GM12878 (cell line): ENCODE data around the gene SIGLEC14. TPM values are rescaled to one million over a fixed set of nuclear protein-coding genes. Genes with fewer than 3 reads are reported as not detected.

ENCODE experiments used
- BCL11A ChIP-seq: IDR thresholded peaks from 2 replicates; pipeline ENCODE4 v1.6.1; 2011; ENCODE audit warnings: low read depth, low read length
- BCLAF1 ChIP-seq: fragments of 450-650 bp; IDR thresholded peaks from 2 replicates; pipeline ENCODE4 v1.6.1; 2017; ENCODE audit warnings: antibody characterized with exemption, mild to moderate bottlenecking, moderate library complexity
- CBFB ChIP-seq: IDR thresholded peaks from 2 replicates; pipeline ENCODE4 v1.6.1; 2016; ENCODE audit warnings: antibody characterized with exemption, low read depth
- CBX5 ChIP-seq: sonication (generic); IDR thresholded peaks from 2 replicates; pipeline ENCODE4 v1.6.1; 2016; ENCODE audit warnings: low read depth, moderate library complexity, mild to moderate bottlenecking, inconsistent platforms
- DPF2 ChIP-seq: fragments of 450-650 bp; IDR thresholded peaks from 2 replicates; pipeline ENCODE4 v1.6.1; 2017; ENCODE audit warnings: mild to moderate bottlenecking
- E2F8 ChIP-seq: fragments of 450-650 bp; IDR thresholded peaks from 2 replicates; pipeline ENCODE4 v1.6.1; 2018; ENCODE audit warnings: mild to moderate bottlenecking, low read depth, moderate library complexity; ENCODE audit not compliant: partially characterized antibody
- EED ChIP-seq: sonication (generic); IDR thresholded peaks from 2 replicates; pipeline ENCODE4 v1.6.1; 2016; ENCODE audit warnings: antibody characterized with exemption, low read depth
- ELK1 ChIP-seq: IDR thresholded peaks from 2 replicates; pipeline ENCODE4 v1.6.1; 2012; ENCODE audit warnings: low read depth, low read length, improper control_type of control experiment
- HDAC6 ChIP-seq: fragments of 200-600 bp; sonication (generic); IDR thresholded peaks from one replicate; pipeline ENCODE4 v1.8.0; 2017; ENCODE audit warnings: antibody characterized with exemption; ENCODE audit not compliant: unreplicated experiment
- HSF1 ChIP-seq: fragments of 150-350 bp; IDR thresholded peaks from 2 replicates; pipeline ENCODE4 v1.6.1; 2014; ENCODE audit warnings: mild to moderate bottlenecking, low read depth, low read length
- IKZF2 ChIP-seq, 2 experiments: fragments of 450-650 bp; IDR thresholded peaks; 2 replicates each; pipeline ENCODE4 v1.6.1; 2017; ENCODE audit warnings: mild to moderate bottlenecking in 2 of 2, moderate library complexity in 2 of 2
- MYC ChIP-seq: IDR thresholded peaks from 2 replicates; pipeline ENCODE4 v1.6.1; 2011; ENCODE audit warnings: mild to moderate bottlenecking, low read length, moderate library complexity, inconsistent platforms; ENCODE audit not compliant: insufficient read depth, insufficient replicate concordance, insufficient read length, severe bottlenecking
- NBN ChIP-seq: fragments of 450-650 bp; IDR thresholded peaks from 2 replicates; pipeline ENCODE4 v1.6.1; 2016
- PAX5 ChIP-seq: IDR thresholded peaks from 2 replicates; pipeline ENCODE4 v1.6.1; 2011; ENCODE audit warnings: low read depth, low read length, borderline replicate concordance
- POLR2A ChIP-seq: IDR thresholded peaks from 2 replicates; pipeline ENCODE4 v1.6.1; 2011; ENCODE audit warnings: low read depth, mild to moderate bottlenecking, low read length
- POLR2AphosphoS2 ChIP-seq: IDR thresholded peaks from 2 replicates; pipeline ENCODE4 v1.6.1; 2011; ENCODE audit warnings: low read depth, mild to moderate bottlenecking, low read length, improper control_type of control experiment, moderate library complexity
- POLR2AphosphoS5 ChIP-seq: IDR thresholded peaks from 2 replicates; pipeline ENCODE4 v1.6.1; 2011; ENCODE audit warnings: mild to moderate bottlenecking, low read length, inconsistent platforms
- POU2F2 ChIP-seq: IDR thresholded peaks from 3 replicates; pipeline ENCODE4 v1.6.1; 2011; ENCODE audit warnings: low read depth, mild to moderate bottlenecking, low read length, borderline replicate concordance
- SIX5 ChIP-seq: IDR thresholded peaks from 2 replicates; pipeline ENCODE4 v1.6.1; 2011; ENCODE audit warnings: mild to moderate bottlenecking, low read depth, low read length, moderate library complexity; ENCODE audit not compliant: severe bottlenecking
- SKIL ChIP-seq: fragments of 450-650 bp; IDR thresholded peaks from 2 replicates; pipeline ENCODE4 v1.6.1; 2017; ENCODE audit warnings: mild to moderate bottlenecking, low read depth, inconsistent platforms; ENCODE audit not compliant: poor library complexity, severe bottlenecking
- polyA plus RNA-seq, 11 experiments: library from polyadenylated mRNA; depleted of rRNA in 4 of 11; unstranded in 6 of 11; stranded (reverse) in 5 of 11; fragments of >200 nt; fragmentation: Nextera tagmentation in 4 of 11; fragmentation: Illumina TruSeq in 1 of 11; extraction: Ambion mirVana in 4 of 11; extraction: Trizol in 1 of 11; gene quantifications; 1 replicate in 1 of 11; 2 replicates in 10 of 11; pipeline versions ENCODE4 v1.2.1 to v1.2.3, GENCODE V29; 2011 to 2016; ENCODE audit warnings: inconsistent platforms in 2 of 11, missing spikeins in 2 of 11, low read depth in 1 of 11
- total RNA-seq, 4 experiments: library from RNA; depleted of rRNA in 3 of 4; stranded (reverse); fragments of >200 nt in 3 of 4; fragmentation: Illumina TruSeq in 1 of 4; extraction: Trizol in 1 of 4; gene quantifications; 2 replicates each; pipeline versions ENCODE4 v1.2.1 to v1.2.3, GENCODE V29; 2013 to 2021

Gene SIGLEC14
- total and polyA plus RNA-seq, 10 of the 15 experiments (the other 5 are each of a cell fraction or from before 2014, with no cell fraction given), result 0.57 to 8.4 (median 4.6) TPM

GRCh38 chr19:51690454-51691073, 43.9 kb upstream of the SIGLEC14 start (continued):
- TF ChIP-seq E2F8 (no peak), CBFB (no peak), POLR2A (no peak), POLR2AphosphoS2 (no peak), SKIL (no peak), MYC (no peak), IKZF2 (IDR thresholded peaks at IDR 0.05) (no peak), BCLAF1 (no peak), SIX5 (no peak), BCL11A (no peak), POU2F2 (no peak), EED (no peak), POLR2AphosphoS5 (no peak), HSF1 (no peak), NBN (no peak), HDAC6 (no peak), ELK1 (no peak), DPF2 (peak; percentile 52; the same call in 1 of the 2 replicates), PAX5 (no peak), CBX5 (no peak)
